Dedifferentiated amniotic fluid mesenchymal stem cell (primary cell): Measurements from ENCODE around the gene PDLIM5.
"Not testable (repeated sequence)": the region's sequence is repeated elsewhere in the genome, so short reads cannot be mapped to it uniquely, and the experiment has no call there.

Experiments used
- DNase-seq: peaks from one replicate; pipeline ENCODE4 v3.0.0-alpha.2; 2016; ENCODE audit errors: extremely low spot score

The PDLIM5 gene

DNA sequence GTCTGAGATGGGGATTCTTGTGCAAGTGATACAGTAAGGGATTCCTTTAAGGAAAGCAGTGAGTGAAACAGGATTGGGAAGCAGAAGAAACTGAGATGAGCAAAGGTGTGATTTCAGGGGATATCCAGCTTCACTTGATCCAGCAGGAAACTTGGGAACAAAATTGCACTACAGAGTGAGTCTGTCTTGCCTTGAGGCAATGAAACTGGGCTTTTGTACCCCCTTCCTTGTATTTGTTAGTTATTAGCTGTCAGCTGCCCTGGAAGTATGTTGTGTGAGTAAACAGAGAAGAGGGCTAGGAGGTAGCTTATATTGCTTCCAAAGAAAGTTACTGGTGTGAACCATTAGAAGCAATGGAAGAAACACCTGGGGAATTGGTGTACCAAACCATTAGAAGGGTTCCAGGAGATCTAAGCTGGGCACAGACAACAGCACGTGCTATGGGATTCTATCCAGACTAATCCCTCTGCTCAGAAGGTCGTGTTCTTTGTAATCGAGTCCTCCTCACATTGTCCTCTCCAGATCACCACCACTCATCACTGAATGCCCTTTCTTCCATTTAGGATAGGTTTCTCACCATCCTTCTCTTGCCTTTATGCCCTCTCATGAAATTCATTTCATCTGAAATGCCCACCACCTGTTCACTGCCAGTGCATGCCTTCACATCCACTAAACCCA is 76.0 kb downstream of the PDLIM5 start:
- no peak for DNase-seq

DNA sequence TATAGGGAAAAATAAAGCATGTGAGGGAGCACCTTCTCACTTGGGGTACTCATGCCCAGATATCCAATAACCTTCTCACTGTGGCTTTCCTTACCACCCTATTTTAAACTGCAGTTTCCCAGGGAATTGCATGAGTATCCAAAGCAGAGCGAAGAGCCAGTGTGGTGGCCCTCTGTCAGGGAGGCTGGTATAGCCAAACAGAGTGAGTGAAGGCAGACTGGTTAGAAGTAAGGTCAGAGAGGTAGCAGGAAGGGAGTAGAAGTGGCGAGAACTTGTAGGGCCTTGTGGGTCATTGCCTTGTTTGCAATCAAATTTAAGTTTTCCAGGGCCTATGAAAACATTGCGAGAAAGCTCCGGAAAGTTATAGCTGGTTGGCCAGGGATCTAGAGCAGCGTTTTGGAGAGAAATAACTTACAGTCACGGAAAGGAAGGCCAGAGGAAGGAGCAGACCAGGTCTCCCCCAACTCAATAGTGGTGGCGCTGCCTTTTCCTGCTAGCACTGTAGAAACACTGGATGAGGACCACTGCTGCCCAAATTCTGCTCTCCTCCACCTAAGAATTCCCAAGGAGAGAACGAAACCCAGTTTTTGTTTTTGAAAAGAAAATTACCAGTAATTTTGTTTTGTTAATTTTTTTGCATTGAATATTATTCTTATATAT is 77.2 kb downstream of the PDLIM5 start:
- no peak for DNase-seq

DNA sequence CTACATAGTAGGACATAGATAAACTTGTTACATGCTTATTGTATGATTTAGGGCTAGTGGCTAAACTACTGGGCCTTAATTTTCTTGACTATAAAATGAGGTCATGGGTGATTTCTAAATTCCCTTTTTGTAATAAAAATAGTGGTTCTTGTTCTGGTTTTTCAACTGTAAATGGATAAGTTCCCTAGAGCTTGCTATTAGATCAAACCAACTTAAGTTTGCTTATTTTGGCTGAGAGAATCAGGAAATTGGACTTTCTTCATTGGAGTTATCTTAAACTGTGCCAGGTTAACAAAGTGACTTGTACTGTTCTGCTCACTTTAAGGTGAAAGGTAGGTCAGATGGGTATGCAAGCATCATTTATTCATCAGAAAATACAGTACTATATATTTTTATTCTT is 78.3 kb downstream of the PDLIM5 start:
- no peak for DNase-seq

DNA sequence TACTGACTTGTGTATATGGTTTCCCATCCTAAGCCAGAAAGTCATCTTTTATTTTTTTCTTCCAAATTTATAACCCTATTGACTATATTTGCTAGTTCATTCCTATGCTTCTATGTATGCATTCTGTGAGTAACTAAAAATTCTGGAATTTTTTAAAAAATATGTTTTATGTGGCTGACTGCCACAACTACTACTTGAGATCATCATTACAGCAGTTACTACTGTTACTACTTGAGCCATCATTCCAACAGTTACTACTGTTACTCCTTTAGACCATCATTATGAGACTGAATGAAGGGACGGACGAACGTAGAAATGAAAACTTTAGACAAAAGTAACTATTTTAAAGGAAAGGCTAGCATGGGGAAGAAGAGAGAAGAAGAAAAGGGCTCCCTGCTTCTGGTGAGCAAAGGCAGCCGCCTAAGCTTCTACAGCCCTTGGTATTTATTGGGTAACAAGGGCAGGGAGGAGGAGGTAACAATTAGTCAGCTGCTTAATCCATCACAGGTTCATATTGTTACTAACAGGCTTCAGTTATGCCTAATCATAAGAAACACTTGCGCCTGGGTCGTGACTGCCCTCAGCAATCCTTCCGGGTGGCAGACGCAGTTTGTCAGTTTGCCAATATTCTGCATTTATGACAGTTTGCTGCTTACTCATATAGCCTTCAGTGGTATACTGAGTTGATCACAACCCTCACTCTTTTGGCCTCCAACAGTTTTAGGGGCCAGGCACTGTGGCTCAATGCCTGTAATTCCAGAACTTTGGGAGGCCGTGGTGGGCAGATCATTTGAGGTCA is 80.4 kb downstream of the PDLIM5 start:
- no peak for DNase-seq

DNA sequence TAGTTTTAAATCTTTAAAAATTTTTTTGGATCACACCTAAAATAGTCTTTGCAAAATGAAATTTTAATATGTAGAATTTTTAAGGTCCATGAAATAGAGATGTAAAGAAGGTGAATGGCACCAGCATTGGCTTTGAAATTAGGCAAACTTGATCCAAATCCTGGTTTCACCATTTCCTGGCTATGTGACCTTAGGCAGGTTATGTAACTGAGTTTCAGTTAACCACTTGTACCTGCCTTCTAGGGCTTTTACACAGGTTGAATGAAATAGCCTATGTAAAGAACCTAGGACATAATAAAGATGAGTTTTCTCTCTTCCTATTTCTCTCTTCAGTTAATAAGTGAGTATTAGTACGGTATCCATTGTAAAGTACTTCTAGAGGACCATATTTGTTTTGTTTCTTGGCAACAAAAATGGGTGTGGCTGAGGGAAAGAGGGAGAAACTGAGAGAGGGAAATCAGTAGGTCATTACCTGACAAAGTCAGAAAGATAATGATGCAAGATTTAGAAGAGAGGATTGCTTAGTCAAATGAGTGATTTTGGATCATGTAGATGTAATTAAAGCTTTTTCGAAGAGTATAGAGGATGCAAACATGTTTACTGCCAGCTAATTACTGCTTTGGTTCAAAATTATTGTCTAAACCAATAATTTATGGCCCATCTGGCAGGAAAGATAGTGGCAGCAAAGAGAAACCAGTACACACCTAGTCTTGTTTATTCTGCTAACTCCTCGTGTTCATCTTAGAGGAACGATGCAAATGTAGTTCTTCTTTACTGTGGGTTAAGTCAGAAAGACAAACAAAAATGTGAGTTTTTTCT is 81.9 kb downstream of the PDLIM5 start:
- DNase-seq = no peak

DNA sequence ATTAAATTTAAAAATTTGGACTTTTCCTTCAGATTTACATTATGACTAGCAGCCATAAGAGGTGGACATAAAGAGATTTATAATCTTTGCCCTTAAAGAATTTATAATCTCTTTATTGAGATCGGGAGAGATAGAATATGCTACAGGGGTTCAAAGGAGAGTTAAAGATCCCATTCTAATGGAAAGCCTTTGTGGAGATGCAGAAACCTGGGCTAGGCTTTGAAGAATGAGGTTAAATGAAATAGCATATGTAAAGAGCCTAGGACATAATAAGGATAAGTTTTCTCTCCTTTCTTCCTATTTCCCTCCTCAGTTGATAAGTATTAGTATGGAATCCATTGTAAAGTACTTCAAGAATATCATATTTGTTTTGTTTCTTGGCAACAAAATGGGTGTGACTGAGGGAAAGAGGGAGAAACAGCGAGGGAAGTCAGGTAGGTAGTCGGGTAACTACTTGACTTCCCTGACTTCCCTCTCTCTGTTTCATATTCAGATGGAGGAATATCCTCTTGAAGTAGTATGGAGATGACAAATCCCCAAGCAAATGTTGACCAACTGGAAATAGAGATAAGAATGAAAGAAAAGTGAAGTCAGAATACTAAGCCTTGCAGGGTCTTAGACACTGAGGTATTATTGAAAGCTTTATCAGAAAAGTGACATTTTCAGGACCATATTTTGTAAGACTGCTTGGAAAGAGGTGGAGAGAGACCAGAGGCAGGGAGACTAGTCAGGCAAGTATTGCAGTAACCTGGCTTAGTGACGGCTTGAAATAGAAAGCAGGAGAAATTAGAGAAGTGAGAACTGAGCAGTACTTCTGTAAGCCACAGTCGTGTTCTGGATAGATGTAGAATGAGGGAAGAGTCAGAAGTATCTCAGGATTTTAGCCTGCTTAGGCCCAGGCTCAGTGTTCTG is 82.9 kb downstream of the PDLIM5 start:
- DNase-seq = no peak

DNA sequence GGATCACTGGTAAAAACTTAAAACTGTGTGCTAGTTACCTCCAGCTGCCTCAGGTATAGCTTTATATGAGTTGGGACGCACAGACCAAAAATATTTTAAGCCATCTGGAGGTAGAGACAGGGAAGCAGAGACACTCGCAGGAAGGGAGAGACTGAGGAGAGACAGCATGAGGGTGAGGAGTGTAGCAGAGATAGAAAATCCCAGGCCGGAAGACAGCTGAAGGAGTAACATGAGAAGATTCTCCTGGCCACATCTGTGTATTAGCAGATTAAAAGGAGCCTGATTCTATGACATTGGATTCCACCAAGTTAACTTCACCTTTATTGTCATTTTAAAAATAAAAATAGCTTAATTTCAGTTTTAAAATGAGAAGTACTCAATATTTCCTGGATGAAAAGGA is 84.3 kb downstream of the PDLIM5 start:
- DNase-seq = no peak

DNA sequence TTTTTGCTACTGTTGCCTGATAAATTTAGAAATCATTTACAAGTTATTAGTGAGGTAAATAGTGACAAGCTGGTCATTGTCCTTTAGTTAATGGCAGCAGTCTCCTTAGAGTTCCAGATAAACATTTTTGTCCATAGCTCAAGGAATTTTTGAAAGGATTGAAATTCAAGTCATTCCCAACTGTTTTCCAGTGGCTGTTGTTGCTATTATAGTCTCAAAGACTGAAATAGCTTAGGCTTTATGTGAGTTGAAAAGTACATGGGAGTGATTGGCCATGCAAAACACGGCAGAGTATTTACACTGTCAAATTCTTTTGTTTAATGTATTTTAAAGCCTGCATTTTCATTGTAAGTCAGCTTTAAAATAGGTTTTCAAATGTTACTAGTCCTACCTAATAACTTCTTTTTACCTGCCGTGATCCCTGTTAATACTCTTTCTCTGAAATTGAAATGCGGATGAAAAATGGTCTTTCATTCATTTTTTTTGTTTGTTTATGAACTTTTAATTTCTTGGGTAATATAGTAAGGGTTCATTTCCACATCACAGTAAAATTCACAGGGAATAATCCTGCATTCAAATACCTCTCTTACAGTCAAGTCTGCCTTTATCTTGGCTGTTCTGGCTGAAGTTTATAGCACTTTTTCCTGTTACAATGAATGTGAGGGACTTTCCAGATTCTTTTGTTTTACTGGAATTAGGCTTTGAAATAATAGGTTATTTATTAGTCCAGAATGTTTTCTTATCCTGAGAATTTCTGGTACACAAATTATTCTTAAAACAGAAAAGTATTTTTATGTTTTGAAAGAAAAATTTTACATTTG is 85.1 kb downstream of the PDLIM5 start:
- DNase-seq = no peak

DNA sequence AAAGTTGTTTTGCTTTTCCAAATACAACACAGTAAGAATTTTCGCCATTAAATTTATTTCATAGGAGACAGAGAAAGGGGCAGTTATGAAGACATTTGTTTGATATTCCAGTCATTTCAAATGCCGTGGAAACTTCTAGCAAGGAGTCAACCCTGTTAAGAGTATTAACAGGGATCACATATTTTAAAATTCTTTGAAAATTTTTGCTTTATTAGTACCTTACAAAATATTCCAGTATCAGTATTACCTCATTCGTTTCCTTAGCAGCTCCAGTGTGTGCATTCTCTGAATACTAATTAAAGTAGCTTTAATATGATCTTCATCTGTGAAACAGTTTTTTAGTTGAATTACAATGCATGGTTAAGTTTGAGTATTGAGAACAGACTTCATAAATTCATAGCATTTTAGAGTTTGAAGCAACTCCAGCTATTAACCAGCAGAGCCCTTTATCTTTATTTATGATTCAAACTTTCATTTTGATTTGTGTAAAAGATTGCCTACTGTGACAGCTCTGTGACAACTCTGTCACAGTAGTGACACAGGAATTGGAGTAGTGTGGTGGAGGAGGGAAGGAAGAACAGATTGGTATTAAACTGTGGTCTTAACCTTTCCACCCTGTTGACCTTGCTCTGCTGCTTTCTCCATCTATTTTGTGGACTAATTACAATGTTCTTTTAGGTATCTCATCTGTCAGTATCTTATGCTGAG is 86.3 kb downstream of the PDLIM5 start:
- no peak for DNase-seq

DNA sequence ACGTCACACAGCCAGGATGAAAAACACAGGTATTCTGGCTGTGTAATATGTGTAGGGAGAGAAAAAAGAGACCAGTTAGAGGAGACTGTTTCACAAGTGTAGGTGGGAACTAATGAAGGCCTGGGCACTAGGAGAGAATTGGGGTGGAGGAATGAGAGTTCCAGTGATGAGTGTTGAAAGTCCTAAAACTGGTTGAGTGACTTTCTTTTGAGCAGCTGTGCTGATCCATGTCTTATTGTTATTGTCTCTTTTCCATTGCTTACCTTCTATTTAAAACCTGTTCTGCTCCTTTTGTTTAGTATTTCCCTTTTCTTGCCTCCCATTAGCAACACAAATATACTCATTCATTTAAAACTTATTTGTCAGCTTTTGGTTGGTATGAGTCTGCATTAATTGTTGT is 88.7 kb downstream of the PDLIM5 start:
- DNase-seq = no peak

DNA sequence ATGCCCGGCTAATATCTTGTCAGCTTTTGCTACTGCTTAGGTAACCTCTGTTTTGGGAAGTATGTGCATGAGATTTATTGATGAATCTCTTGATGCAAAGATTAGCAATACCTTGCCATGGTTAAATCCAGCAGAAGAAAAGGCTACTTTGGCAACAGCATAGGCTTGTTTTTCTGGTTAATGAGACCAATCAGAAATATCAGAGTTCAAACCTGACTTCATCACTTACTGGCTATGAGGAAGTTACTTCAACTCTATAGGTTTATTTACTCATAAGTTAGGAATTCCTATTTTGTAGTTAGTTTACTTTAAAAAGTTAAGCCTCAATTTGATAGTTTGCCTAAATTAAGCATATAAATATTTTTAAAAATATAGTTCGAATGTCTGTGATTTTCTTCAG is 93.1 kb downstream of the PDLIM5 start:
- no peak for DNase-seq

DNA sequence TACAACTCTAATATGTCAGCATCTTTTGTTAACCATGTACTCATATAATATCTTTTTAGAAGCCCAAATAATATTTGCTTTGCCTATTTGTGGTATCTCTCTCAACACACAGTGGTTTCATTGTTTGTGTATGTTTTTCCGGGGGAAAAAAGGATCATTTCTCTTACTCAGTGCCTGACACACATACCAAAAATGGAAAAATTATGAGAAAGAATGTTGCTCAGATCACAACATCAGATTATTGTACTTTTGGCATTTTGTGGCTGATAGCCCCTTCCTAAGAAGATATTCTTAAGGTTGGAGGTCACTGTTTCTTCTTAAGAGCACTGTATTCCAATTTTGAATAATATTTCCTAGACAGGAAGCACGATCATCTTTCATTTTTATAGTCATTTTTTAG is 93.6 kb downstream of the PDLIM5 start:
- peak; percentile 39 for DNase-seq

DNA sequence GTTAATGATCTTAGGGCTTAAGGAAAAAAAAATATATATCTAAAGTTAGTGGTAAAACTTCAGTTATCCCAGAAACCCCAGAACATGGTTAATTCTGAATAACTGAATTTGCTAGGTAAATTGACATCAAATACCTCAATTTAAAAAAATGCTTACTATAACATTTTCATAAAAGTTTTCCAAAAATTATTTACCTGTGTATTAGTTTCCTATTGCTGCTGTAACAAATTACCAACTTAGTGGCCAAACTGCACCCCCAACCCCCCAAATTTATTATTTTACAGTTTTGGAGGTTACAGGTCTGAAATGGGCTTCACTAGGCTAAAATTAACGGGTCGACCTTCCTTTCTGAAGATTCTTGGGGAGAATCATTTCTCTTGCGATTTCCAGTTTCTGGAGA is 95.2 kb downstream of the PDLIM5 start:
- no peak for DNase-seq

DNA sequence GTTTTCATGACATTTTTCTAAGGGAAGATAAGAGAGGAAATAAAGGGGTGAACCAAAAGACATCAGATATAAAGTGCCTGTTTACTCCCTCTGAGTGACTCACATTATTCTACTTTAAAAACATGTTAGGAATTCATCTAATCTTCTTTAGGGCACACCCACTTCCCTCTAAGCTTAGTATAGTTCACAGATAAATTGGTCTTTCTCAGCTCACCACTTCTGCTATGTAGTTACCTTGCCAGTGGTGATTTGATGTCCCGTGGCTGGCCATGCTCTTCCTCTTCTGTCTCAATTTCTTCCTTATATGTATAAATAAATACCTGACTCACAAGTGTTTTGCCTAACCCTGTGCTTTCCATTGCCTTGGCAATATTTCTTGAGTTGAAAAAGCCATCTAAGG is 96.8 kb downstream of the PDLIM5 start:
- peak; percentile 70 for DNase-seq

DNA sequence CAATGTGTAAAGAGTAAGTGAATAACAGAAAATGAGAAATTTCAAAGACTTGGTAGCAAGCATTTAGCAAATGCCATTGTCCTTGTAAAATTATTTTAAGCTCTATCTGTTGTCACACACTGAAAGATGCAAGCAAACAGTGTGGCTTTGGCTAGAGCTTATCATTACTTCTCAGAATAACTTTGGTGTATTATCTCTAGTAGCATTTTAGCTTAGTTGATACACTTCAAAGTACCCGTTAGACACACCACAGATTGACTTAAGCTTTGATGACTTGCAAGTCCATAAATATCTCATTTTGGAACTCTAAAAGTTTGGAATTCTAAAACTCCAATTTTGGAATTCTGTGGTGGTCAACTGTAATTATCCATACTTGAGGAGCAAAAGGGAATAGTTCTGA is 98.6 kb downstream of the PDLIM5 start:
- no peak for DNase-seq

DNA sequence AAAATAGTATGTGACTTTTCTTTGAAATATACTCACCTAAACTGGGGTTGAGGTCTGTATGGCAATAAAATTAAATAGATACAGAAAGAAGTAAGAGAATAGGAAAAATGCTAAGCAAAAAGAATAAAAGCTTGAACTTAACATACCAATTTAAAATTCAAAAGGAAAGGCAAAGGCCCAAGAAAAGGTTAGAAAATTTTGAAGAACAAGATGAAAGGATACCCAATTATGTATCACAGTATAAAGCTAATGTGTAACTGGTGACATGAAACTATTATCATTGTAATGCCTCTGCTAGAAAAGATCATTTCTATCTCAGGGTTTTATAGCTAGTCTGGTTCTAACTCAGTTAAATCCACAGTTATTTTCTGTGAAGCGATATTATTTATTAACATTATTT is 99.1 kb downstream of the PDLIM5 start:
- DNase-seq = no peak

DNA sequence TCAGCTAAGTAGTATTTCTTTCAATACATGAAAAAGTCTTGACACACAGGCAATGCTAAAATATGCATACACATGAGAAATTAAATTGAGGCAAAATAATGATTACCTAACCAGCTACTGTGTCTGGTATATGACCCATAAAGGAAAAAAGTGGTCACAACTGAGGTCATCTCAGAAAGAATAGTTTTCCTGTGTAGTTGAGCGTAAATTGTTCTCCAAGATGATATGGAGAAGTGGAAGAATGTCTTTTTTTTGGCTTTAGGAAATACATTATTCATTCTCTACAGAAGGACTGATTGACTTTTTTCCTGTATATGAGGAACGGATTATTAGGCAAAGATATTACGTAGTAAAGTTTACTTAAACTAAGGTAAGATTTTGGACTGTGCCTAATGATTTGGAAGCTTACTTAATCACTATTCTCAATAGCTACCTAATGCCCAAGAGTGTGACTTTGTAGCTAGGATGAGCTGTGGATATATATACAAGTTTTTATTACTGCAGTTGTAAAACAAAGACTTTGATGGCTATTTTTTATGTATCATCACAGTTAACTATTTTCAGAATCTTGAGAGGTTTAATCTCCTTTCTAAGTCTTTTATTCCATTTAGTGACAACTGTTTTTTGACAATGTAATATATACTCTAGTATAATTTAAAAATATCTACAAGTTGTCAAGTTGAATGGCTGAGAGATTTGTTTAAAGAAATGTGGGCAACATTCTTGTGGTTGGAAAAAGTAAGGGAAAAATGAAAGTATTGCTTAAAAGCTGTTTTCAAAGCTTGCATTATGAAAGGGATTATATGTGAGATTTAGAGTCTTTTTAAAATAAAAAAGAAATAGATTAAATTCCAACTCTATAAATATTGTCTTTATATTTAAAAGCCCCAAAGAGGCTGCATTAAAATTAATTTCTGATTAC is 100.2 kb downstream of the PDLIM5 start:
- peak; percentile 75 for DNase-seq

DNA sequence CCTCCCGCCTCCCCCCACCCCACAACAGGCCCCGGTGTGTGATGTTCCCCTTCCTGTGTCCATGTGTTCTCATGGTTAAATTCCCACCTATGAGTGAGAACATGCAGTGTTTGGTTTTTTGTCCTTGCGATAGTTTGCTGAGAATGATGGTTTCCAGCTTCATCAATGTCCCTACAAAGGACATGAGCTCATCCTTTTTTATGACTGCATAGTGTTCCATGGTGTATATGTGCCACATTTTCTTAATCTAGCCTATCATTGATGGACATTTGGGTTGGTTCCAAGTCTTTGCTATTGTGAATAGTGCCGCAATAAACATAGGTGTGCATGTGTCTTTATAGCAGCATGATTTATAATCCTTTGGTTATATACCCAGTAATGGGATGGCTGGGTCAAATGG is 104.3 kb downstream of the PDLIM5 start:
- not testable (repeated sequence) for DNase-seq
